SK-N-SH treated with all-trans-retinoic acid at 6 μM for 48 hours (cell line): ENCODE data around the gene SLC2A6.

Source experiments
- BACH2 ChIP-seq: fragments of 250-450 bp; sonication (Bioruptor Pico); IDR thresholded peaks from 2 replicates; pipeline ENCODE4 v1.9.0; 2021; ENCODE audit warnings: mild to moderate bottlenecking, borderline replicate concordance
- GLIS3 ChIP-seq: fragments of 250-450 bp; sonication (Bioruptor Pico); IDR thresholded peaks from 2 replicates; pipeline ENCODE4 v1.5.0; 2020; ENCODE audit warnings: mild to moderate bottlenecking, moderate library complexity
- RARB ChIP-seq: fragments of 250-450 bp; sonication (Bioruptor Pico); IDR thresholded peaks from 2 replicates; pipeline ENCODE4 v1.8.0; 2021; ENCODE audit warnings: mild to moderate bottlenecking, moderate library complexity
- TOX ChIP-seq: fragments of 250-450 bp; sonication (Bioruptor Pico); IDR thresholded peaks from 2 replicates; pipeline ENCODE4 v1.8.0; 2021; ENCODE audit warnings: mild to moderate bottlenecking, moderate library complexity, borderline replicate concordance
- TF ChIP-seq, protein P1 (sequence below): fragments of 250-450 bp; sonication (Bioruptor Pico); IDR thresholded peaks from 2 replicates; pipeline ENCODE4 v1.8.0; 2020; ENCODE audit warnings: mild to moderate bottlenecking, moderate library complexity, borderline replicate concordance
- TF ChIP-seq, protein P2 (sequence below): fragments of 250-450 bp; sonication (Bioruptor Pico); IDR thresholded peaks from 2 replicates; pipeline ENCODE4 v1.5.1; 2020; ENCODE audit warnings: low read depth, mild to moderate bottlenecking, moderate library complexity

DNA sequence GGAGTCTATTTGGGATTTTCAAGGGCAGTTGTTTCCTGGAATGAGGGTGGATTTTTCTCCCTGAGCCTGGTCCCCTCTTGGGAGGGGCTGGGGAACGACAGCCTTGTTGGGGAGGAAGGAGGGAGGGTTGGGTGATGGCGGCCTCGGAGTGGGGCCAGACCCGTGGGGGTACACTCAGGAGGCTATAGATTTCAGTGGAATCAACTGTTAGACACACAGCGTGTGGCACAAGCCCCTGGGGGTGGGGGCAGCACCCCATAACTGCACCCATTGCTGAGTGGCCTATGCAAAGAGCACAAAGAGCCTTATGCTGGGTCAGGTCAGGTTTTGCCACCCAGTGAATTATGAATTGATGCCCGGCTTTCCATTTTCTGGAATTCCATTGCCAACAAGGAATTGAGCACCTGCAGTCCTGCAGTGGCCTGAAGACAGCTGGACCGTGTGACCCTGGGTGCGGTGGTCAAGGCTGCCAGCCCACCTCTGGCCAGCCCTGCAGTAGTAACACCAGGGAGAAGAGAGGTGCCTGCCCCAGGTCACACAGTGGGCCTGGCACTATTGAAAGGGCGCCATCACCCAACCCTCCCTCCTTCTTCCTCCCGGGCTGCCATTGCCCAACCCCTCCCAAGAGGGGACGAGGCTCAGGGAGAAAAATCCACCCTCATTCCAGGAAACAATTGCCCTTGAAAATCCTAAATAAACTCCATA, 37.5 kb upstream of the SLC2A6 start:
- no peak for TF ChIP-seq GLIS3
- no peak for TF ChIP-seq BACH2 (CRISPR knock-in tag)
- TF ChIP-seq, protein P1, sequence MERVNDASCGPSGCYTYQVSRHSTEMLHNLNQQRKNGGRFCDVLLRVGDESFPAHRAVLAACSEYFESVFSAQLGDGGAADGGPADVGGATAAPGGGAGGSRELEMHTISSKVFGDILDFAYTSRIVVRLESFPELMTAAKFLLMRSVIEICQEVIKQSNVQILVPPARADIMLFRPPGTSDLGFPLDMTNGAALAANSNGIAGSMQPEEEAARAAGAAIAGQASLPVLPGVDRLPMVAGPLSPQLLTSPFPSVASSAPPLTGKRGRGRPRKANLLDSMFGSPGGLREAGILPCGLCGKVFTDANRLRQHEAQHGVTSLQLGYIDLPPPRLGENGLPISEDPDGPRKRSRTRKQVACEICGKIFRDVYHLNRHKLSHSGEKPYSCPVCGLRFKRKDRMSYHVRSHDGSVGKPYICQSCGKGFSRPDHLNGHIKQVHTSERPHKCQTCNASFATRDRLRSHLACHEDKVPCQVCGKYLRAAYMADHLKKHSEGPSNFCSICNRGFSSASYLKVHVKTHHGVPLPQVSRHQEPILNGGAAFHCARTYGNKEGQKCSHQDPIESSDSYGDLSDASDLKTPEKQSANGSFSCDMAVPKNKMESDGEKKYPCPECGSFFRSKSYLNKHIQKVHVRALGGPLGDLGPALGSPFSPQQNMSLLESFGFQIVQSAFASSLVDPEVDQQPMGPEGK (CRISPR knock-in tag) = no peak
- TF ChIP-seq RARB (CRISPR knock-in tag) = no peak
- no peak for TF ChIP-seq TOX (CRISPR knock-in tag)
- TF ChIP-seq, protein P2, sequence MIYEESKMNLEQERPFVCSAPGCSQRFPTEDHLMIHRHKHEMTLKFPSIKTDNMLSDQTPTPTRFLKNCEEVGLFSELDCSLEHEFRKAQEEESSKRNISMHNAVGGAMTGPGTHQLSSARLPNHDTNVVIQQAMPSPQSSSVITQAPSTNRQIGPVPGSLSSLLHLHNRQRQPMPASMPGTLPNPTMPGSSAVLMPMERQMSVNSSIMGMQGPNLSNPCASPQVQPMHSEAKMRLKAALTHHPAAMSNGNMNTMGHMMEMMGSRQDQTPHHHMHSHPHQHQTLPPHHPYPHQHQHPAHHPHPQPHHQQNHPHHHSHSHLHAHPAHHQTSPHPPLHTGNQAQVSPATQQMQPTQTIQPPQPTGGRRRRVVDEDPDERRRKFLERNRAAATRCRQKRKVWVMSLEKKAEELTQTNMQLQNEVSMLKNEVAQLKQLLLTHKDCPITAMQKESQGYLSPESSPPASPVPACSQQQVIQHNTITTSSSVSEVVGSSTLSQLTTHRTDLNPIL (CRISPR knock-in tag) = no peak
